HCT116 (cell line): ENCODE measurements around the gene FCSK. TPM values are rescaled to one million over a fixed set of nuclear protein-coding genes. Genes with fewer than 3 reads are reported as not detected.
A peak's percentile ranks its signal among the peaks of the same experiment; 100 is the strongest.

Source experiments
- ATAC-seq: fragments of 200-7000 bp; cut with Tn5 transposase; 2 replicates; pipeline ENCODE4 v1.9.1; 2020; ENCODE audit warnings: mild to moderate bottlenecking, moderate library complexity
- BruUV-seq: library from RNA; stranded (reverse); fragments of 400-500 nt; replicated peaks from 2 replicates; lab custom pipeline; 2021; lab: Mats Ljungman, UMichigan
- CTCF ChIA-PET: fragments of 300-600 bp; sonication (Branson Sonifier 250); formaldehyde crosslinking; loops from one replicate; lab custom pipeline; 2021; ENCODE audit warnings: antibody characterized with exemption; lab: Charles Lee
- POLR2A ChIA-PET: fragments of 300-600, 350-600 bp; sonication (Branson Sonifier 250); formaldehyde crosslinking; loops from one replicate; lab custom pipeline; 2021; ENCODE audit warnings: antibody characterized with exemption; lab: Charles Lee
- RAD21 ChIA-PET, 2 experiments: fragments of 300-600 bp; sonication (Branson Sonifier 250); formaldehyde crosslinking; loops; one replicate each; lab custom pipeline; 2023; ENCODE audit warnings: low total read pairs in 2 of 2; ENCODE audit not compliant: uncharacterized antibody in 2 of 2, unreplicated experiment in 2 of 2, low non-redundant PET in 1 of 2; lab: Charles Lee
- DNase-seq: peaks from one replicate; pipeline ENCODE4 v3.0.0-alpha.2; 2010; ENCODE audit warnings: low read depth, low spot score
- H2AFZ ChIP-seq: fragments of 200-600 bp; shearing (Covaris generic), sonication (generic); 2 replicates; pipeline ENCODE4 v1.6.1; 2017; ENCODE audit warnings: low read depth, mixed run types, mixed read lengths, antibody characterized with exemption, low read length; ENCODE audit not compliant: poor library complexity, severe bottlenecking
- H3K27ac ChIP-seq: 2 replicates; pipeline ENCODE4 v1.5.1; 2012; ENCODE audit warnings: low read depth, low read length
- H3K27me3 ChIP-seq: fragments of 200-600 bp; sonication (generic); 2 replicates; pipeline ENCODE4 v1.6.1; 2016; ENCODE audit warnings: mixed run types, low read length, mixed read lengths; ENCODE audit not compliant: insufficient read depth
- H3K36me3 ChIP-seq, 2 experiments: fragments of 200-500 bp in 1 of 2; fragments of 200-600 bp in 1 of 2; sonication (Bioruptor generic) in 1 of 2; sonication (generic) in 1 of 2; 2 replicates each; pipeline versions ENCODE4 v1.5.1 to v1.6.1; 2014 to 2016; ENCODE audit warnings: low read length in 2 of 2, inconsistent platforms in 1 of 2, mixed read lengths in 1 of 2, mixed run types in 1 of 2; ENCODE audit not compliant: insufficient read depth in 2 of 2, control insufficient read depth in 1 of 2
- H3K4me1 ChIP-seq, 2 experiments: fragments of 200-600 bp in 1 of 2; sonication (generic) in 1 of 2; 2 replicates each; pipeline versions ENCODE4 v1.5.1 to v1.6.1; 2012 to 2017; ENCODE audit warnings: low read length in 2 of 2, inconsistent platforms in 1 of 2, mild to moderate bottlenecking in 1 of 2, mixed read lengths in 1 of 2, mixed run types in 1 of 2, moderate library complexity in 1 of 2; ENCODE audit not compliant: insufficient read depth in 2 of 2, control insufficient read depth in 1 of 2
- H3K4me2 ChIP-seq: fragments of 200-600 bp; sonication (generic); 2 replicates; pipeline ENCODE4 v1.6.1; 2017; ENCODE audit warnings: mixed run types, low read length, mixed read lengths
- H3K4me3 ChIP-seq, 2 experiments: fragments of 200-600 bp in 1 of 2; sonication (generic) in 1 of 2; replicated peaks in 1 of 2; 2 replicates each; pipeline ENCODE4 v1.5.1; 2011 to 2016; ENCODE audit warnings: low read length in 2 of 2, control low read depth in 1 of 2, low read depth in 1 of 2, mild to moderate bottlenecking in 1 of 2, mixed read lengths in 1 of 2, mixed run types in 1 of 2
- H3K79me2 ChIP-seq: fragments of 200-600 bp; sonication (generic); 2 replicates; pipeline ENCODE4 v1.6.1; 2017; ENCODE audit warnings: mild to moderate bottlenecking, mixed run types, low read length, moderate library complexity, mixed read lengths; ENCODE audit not compliant: insufficient read depth
- H3K9ac ChIP-seq: fragments of 200-600 bp; sonication (generic); 2 replicates; pipeline ENCODE4 v1.6.1; 2016; ENCODE audit warnings: low read length, mixed read lengths
- H3K9me2 ChIP-seq: fragments of 200-600 bp; sonication (generic), shearing (Covaris generic); 2 replicates; pipeline ENCODE4 v1.6.1; 2017; ENCODE audit warnings: mixed run types, mild to moderate bottlenecking, moderate library complexity; ENCODE audit not compliant: insufficient read depth
- H3K9me3 ChIP-seq, 2 experiments: fragments of 200-500 bp in 1 of 2; fragments of 200-600 bp in 1 of 2; sonication (Bioruptor generic) in 1 of 2; sonication (generic) in 1 of 2; 2 replicates each; pipeline ENCODE4 v1.6.1; 2014 to 2017; ENCODE audit warnings: low read length in 2 of 2, mixed read lengths in 2 of 2, inconsistent platforms in 1 of 2, low read depth in 1 of 2, mild to moderate bottlenecking in 1 of 2, mixed run types in 1 of 2, moderate library complexity in 1 of 2; ENCODE audit not compliant: control insufficient read depth in 1 of 2, insufficient read depth in 1 of 2
- H4K20me1 ChIP-seq: fragments of 200-600 bp; sonication (generic), shearing (Covaris generic); 2 replicates; pipeline ENCODE4 v1.6.1; 2017; ENCODE audit warnings: mixed run types, mild to moderate bottlenecking, moderate library complexity; ENCODE audit not compliant: insufficient read depth
- CBX3 ChIP-seq: IDR thresholded peaks from 2 replicates; pipeline ENCODE4 v1.6.1; 2012; ENCODE audit warnings: low read depth
- EGR1 ChIP-seq: IDR thresholded peaks from 2 replicates; pipeline ENCODE4 v1.6.1; 2012; ENCODE audit warnings: low read depth
- ELF1 ChIP-seq: IDR thresholded peaks from 2 replicates; pipeline ENCODE4 v1.6.1; 2012; ENCODE audit warnings: low read depth, borderline replicate concordance
- EZH2phosphoT487 ChIP-seq: fragments of 200-600 bp; IDR thresholded peaks from 2 replicates; pipeline ENCODE4 v1.6.1; 2018; ENCODE audit warnings: antibody characterized with exemption, borderline replicate concordance
- JUND ChIP-seq: IDR thresholded peaks from 2 replicates; pipeline ENCODE4 v1.6.1; 2012
- POLR2A ChIP-seq: IDR thresholded peaks from 2 replicates; pipeline ENCODE4 v1.7.0; 2011; ENCODE audit warnings: borderline replicate concordance; ENCODE audit not compliant: insufficient read depth, insufficient read length; ENCODE audit errors: extremely low read depth
- SP1 ChIP-seq: IDR thresholded peaks from 2 replicates; pipeline ENCODE4 v1.6.1; 2012; ENCODE audit warnings: low read depth
- SRF ChIP-seq: IDR thresholded peaks from 2 replicates; pipeline ENCODE4 v1.6.1; 2012; ENCODE audit warnings: low read depth
- TCF7L2 ChIP-seq: IDR thresholded peaks from 2 replicates; pipeline ENCODE4 v1.7.0; 2011; ENCODE audit warnings: borderline replicate concordance, inconsistent platforms; ENCODE audit not compliant: insufficient read depth, insufficient read length; ENCODE audit errors: extremely low read depth
- ZNF274 ChIP-seq: fragments of 200-500 bp; sonication (Bioruptor generic); IDR thresholded peaks from 2 replicates; pipeline ENCODE4 v1.6.1; 2014; ENCODE audit warnings: mild to moderate bottlenecking, low read depth, low read length, inconsistent platforms
- intact Hi-C: fragments of 100-400 bp; cut with micrococcal nuclease; formaldehyde crosslinking; loops from 2 replicates; pipeline ENCODE4 v1.10.0; 2022
- total RNA-seq: library from RNA; stranded (reverse); gene quantifications from one replicate; pipeline ENCODE4 v1.2.1, GENCODE V29; 2021; ENCODE audit not compliant: unreplicated experiment
- TF ChIP-seq, protein P1 (sequence below): IDR thresholded peaks from 2 replicates; pipeline ENCODE4 v1.6.1; 2012
- TF ChIP-seq, protein P2 (sequence below): IDR thresholded peaks from 2 replicates; pipeline ENCODE4 v1.6.1; 2012
- TF ChIP-seq, protein P3 (sequence below): IDR thresholded peaks from 2 replicates; pipeline ENCODE4 v1.6.1; 2012; ENCODE audit warnings: low read depth
- TF ChIP-seq, protein P4 (sequence below): IDR thresholded peaks from 2 replicates; pipeline ENCODE4 v1.6.1; 2011; ENCODE audit warnings: mild to moderate bottlenecking, low read length, moderate library complexity; ENCODE audit not compliant: insufficient replicate concordance; ENCODE audit errors: extremely low read depth

Gene FCSK
- total RNA-seq, 1 experiment from 2014 or later = 17.1 TPM

DNA sequence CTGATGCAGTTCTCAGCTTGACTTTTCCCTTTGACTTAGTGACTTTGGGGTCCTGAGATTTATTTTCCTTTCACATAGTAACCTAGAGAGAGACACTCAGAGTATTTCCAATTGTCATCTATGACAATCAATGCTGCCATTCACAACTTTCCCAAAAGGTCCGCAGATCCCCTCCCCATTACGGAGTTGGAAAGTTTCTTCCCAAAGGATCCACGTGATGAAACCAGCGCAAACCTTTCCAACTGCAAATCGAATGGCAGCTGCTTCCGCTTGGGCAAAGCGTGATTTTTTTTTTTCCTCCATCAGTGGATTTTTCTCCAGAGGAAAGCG, 538 bp upstream of the FCSK start:
- DNase-seq (no peak), ATAC-seq (no peak; the same call in 1 of the 2 replicates)
- Histone ChIP-seq H4K20me1 (no peaks in the 10 kb centered on the region), H3K27ac (peak overlapping the region; percentile 96), H3K27me3 (no peaks in the 10 kb centered on the region), H3K4me2 (peak overlapping the region; percentile 81), H3K79me2 (no peaks in the 10 kb centered on the region), H3K9me3 (no peaks in the 10 kb centered on the region), H3K4me1 (peaks cover 3 to 20% of the 10 kb centered on the region in 2 experiments; a peak in 2 of 4 replicates), H3K4me3 (peak overlapping the region; percentile 90 to 92), H3K9ac (peak overlapping the region; percentile 79), H3K9me2 (no peaks in the 10 kb centered on the region), H3K36me3 (no peaks in the 10 kb centered on the region), H2AFZ (peak overlapping the region; percentile 92)
- ChIA-PET CTCF (interaction anchor here (0.7 to 1.4 kb wide), 5 partner anchors 21 to 222 kb away, joined by 3 to 4 read pairs (median 3); no protein-coding TSS in a partner anchor), POLR2A (interaction anchor here (0.9 to 2.5 kb wide), 4 partner anchors 11 to 73 kb away, joined by 3 to 12 read pairs (median 4); partner anchors contain the start of gene ST3GAL2), RAD21 (no interaction called here)
- intact Hi-C loops = loop anchor here (2.0 kb wide), 1 partner anchor 73 kb away; no protein-coding TSS in a partner anchor
- no peak for TF ChIP-seq SRF
- TF ChIP-seq, protein P1, sequence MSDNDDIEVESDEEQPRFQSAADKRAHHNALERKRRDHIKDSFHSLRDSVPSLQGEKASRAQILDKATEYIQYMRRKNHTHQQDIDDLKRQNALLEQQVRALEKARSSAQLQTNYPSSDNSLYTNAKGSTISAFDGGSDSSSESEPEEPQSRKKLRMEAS = peak; percentile 22; the same call in 1 of the 2 replicates
- BruUV-seq = no TSS peak

DNA sequence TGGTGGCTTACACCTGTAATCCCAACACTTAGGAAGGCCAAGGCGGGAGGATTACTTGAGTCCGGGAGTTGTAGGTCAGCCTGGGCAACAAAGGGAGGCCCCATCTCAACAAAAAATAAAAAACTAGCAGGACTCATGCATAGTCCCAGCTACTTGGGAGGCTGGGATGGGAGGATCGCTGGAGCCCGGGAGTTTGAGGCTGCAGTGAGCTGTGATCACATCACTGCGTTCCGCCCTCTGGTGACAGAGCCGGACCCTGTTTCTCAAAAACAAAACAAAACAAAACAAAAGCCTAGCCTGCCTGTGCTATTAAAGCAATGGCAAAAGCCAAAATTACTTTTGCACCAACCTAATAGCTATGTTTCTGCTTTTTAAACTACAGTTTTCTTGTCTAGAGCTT, 1.5 kb downstream of the FCSK start:
- ChIA-PET CTCF (interaction anchor here (0.6 to 1.1 kb wide), 3 partner anchors 15 to 1436 kb away, joined by 3 to 4 read pairs (median 3); no protein-coding TSS in a partner anchor), POLR2A (no interaction called here), RAD21 (no interaction called here)
- DNase-seq (no peak), ATAC-seq (no peak)
- Histone ChIP-seq H3K27me3 (no peaks in the 10 kb centered on the region), H2AFZ (no peak overlapping the region), H3K4me3 (peak overlapping the region in 1 of 2 experiments; percentile 90; a peak in 2 of 4 replicates), H4K20me1 (no peaks in the 10 kb centered on the region), H3K36me3 (no peaks in the 10 kb centered on the region), H3K4me2 (peak overlapping the region; percentile 81), H3K79me2 (no peaks in the 10 kb centered on the region), H3K4me1 (peaks cover 3 to 20% of the 10 kb centered on the region in 2 experiments; a peak in 2 of 4 replicates), H3K27ac (no peak overlapping the region), H3K9me2 (no peaks in the 10 kb centered on the region), H3K9ac (no peak overlapping the region), H3K9me3 (no peaks in the 10 kb centered on the region)
- BruUV-seq = no TSS peak
- intact Hi-C loops = loop anchor here (1.0 to 2.0 kb wide), 2 partner anchors 61 to 75 kb away; no protein-coding TSS in a partner anchor
- TF ChIP-seq EGR1 (no peak), ELF1 (no peak), TCF7L2 (no peak), POLR2A (no peak), CBX3 (0 out of 2 replicates have a peak, but pooled peaks have one; percentile 65), EZH2phosphoT487 (no peak), SP1 (no peak), ZNF274 (no peak), JUND (no peak)
- TF ChIP-seq, protein P2, sequence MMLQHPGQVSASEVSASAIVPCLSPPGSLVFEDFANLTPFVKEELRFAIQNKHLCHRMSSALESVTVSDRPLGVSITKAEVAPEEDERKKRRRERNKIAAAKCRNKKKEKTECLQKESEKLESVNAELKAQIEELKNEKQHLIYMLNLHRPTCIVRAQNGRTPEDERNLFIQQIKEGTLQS = no peak
- TF ChIP-seq, protein P3, sequence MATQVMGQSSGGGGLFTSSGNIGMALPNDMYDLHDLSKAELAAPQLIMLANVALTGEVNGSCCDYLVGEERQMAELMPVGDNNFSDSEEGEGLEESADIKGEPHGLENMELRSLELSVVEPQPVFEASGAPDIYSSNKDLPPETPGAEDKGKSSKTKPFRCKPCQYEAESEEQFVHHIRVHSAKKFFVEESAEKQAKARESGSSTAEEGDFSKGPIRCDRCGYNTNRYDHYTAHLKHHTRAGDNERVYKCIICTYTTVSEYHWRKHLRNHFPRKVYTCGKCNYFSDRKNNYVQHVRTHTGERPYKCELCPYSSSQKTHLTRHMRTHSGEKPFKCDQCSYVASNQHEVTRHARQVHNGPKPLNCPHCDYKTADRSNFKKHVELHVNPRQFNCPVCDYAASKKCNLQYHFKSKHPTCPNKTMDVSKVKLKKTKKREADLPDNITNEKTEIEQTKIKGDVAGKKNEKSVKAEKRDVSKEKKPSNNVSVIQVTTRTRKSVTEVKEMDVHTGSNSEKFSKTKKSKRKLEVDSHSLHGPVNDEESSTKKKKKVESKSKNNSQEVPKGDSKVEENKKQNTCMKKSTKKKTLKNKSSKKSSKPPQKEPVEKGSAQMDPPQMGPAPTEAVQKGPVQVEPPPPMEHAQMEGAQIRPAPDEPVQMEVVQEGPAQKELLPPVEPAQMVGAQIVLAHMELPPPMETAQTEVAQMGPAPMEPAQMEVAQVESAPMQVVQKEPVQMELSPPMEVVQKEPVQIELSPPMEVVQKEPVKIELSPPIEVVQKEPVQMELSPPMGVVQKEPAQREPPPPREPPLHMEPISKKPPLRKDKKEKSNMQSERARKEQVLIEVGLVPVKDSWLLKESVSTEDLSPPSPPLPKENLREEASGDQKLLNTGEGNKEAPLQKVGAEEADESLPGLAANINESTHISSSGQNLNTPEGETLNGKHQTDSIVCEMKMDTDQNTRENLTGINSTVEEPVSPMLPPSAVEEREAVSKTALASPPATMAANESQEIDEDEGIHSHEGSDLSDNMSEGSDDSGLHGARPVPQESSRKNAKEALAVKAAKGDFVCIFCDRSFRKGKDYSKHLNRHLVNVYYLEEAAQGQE = no peak
- TF ChIP-seq, protein P4, sequence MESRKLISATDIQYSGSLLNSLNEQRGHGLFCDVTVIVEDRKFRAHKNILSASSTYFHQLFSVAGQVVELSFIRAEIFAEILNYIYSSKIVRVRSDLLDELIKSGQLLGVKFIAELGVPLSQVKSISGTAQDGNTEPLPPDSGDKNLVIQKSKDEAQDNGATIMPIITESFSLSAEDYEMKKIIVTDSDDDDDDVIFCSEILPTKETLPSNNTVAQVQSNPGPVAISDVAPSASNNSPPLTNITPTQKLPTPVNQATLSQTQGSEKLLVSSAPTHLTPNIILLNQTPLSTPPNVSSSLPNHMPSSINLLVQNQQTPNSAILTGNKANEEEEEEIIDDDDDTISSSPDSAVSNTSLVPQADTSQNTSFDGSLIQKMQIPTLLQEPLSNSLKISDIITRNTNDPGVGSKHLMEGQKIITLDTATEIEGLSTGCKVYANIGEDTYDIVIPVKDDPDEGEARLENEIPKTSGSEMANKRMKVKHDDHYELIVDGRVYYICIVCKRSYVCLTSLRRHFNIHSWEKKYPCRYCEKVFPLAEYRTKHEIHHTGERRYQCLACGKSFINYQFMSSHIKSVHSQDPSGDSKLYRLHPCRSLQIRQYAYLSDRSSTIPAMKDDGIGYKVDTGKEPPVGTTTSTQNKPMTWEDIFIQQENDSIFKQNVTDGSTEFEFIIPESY = no peak
